Peyer's patch (tissue), 4 donors: ENCODE data around the gene PAM. TPM values are rescaled to one million over a fixed set of nuclear protein-coding genes. Genes with fewer than 3 reads are reported as not detected.

Source experiments
- DNase-seq, 3 donors: peaks; one replicate each; pipeline ENCODE4 v3.0.0-alpha.2; 2017 to 2019
- H3K27ac ChIP-seq, 4 donors: fragments of 200-600 bp; sonication (generic); one replicate each; pipeline ENCODE4 v1.5.1; 2016 to 2019
- H3K27me3 ChIP-seq, 2 donors: fragments of 200-600 bp; sonication (generic); one replicate each; pipeline ENCODE4 v1.5.1; 2019
- H3K36me3 ChIP-seq, 3 donors: fragments of 200-600 bp; sonication (generic); one replicate each; pipeline ENCODE4 v1.5.1; 2016 to 2019
- H3K4me1 ChIP-seq, 4 donors: fragments of 200-600 bp; sonication (generic); one replicate each; pipeline ENCODE4 v1.5.1; 2016 to 2019
- H3K4me3 ChIP-seq, 4 donors: fragments of 200-600 bp; sonication (generic); 1 replicate in 3 of 4; 2 replicates in 1 of 4; pipeline ENCODE4 v1.5.1; 2016 to 2019; ENCODE audit warnings: mild to moderate bottlenecking in 1 of 4
- H3K9me3 ChIP-seq, 4 donors: fragments of 200-600 bp; sonication (generic); one replicate each; pipeline ENCODE4 v1.5.1; 2016 to 2019; ENCODE audit warnings: mild to moderate bottlenecking in 1 of 4
- CTCF ChIP-seq, 6 experiments: fragments of 450-650 bp in 4 of 6; fragments of 200-600 bp in 2 of 6; sonication (generic) in 1 of 6; IDR thresholded peaks; one replicate each; pipeline ENCODE4 v1.5.1; 2017 to 2019; ENCODE audit warnings: antibody characterized with exemption in 6 of 6, mild to moderate bottlenecking in 3 of 6, moderate library complexity in 1 of 6
- POLR2A ChIP-seq, 2 donors: fragments of 450-650 bp; IDR thresholded peaks; one replicate each; pipeline ENCODE4 v1.5.1; 2017; ENCODE audit warnings: antibody characterized with exemption in 2 of 2, mild to moderate bottlenecking in 2 of 2, moderate library complexity in 2 of 2
- total RNA-seq, 4 donors: library from RNA; depleted of rRNA; stranded (reverse); fragments of >200 nt; gene quantifications; one replicate each; pipeline ENCODE4 v1.1.0, GENCODE V29; 2016

PAM gene
- total RNA-seq, 4 donors from 2014 or later: 58.6 to 130 (median 109) TPM

DNA sequence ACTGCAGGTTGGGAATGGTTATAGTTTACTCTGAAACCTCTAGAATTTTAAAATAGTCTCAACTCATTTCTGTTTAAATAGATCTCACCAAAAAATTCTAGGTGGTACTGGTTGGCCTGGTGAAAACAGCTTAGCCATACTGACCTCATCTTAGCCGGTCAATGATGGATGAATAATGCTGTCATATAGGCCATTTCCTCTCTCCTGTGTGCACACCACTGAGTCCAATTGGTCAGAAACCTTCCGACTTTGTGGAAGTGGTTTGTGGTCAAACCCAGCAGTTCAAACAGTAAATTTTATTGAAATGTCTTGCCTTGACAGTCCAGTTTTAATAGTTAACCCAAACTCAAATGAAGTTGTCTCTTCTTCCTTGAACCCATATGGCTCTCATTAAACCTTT is 266.2 kb downstream of the PAM start:
- Histone ChIP-seq H3K36me3 (no peaks in the 10 kb centered on the region), H3K27me3 (no peaks in the 10 kb centered on the region), H3K9me3 (no peaks in the 10 kb centered on the region), H3K27ac (no peak overlapping the region), H3K4me1 (no peaks in the 10 kb centered on the region), H3K4me3 (no peak overlapping the region)
- TF ChIP-seq POLR2A (IDR thresholded peaks at IDR 0.05): no peak
- TF ChIP-seq CTCF (IDR thresholded peaks at IDR 0.05): no peak
- DNase-seq: no peak

GRCh38 chr5:103027267-103027666 is 272.2 kb downstream of the PAM start:
- TF ChIP-seq CTCF (IDR thresholded peaks at IDR 0.05): no peak
- no peak for TF ChIP-seq POLR2A (IDR thresholded peaks at IDR 0.05)
- H3K4me1 ChIP-seq: no peaks in the 10 kb centered on the region
- H3K4me3 ChIP-seq: no peak overlapping the region
- H3K27ac ChIP-seq: no peak overlapping the region
- no peaks in the 10 kb centered on the region for H3K36me3 ChIP-seq
- no peaks in the 10 kb centered on the region for H3K9me3 ChIP-seq
- no peak for DNase-seq
- H3K27me3 ChIP-seq: no peaks in the 10 kb centered on the region

DNA sequence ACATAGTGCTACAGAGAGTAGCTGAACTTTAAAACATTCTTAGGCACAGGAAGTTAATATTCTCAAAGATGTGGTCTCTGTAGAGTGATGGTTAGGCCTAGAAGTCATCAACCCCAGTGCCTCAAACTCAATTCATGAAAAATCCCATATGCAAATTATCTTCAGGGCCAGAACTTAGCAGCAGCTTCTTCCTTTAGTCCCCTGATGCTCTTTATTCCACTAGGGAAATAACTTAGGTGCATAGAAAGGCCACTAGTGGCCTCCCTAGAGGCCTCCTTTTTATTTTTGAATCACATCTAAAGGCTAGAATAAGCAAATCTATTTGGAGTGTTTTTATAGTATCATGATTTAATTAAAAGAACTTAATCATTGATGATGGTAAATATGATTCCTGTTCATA is 276.5 kb downstream of the PAM start:
- TF ChIP-seq CTCF (IDR thresholded peaks at IDR 0.05) (no peak), POLR2A (IDR thresholded peaks at IDR 0.05) (no peak)
- no peak overlapping the region for H3K27ac ChIP-seq
- H3K36me3 ChIP-seq: no peaks in the 10 kb centered on the region
- no peaks in the 10 kb centered on the region for H3K4me1 ChIP-seq
- no peak overlapping the region for H3K4me3 ChIP-seq
- no peaks in the 10 kb centered on the region for H3K27me3 ChIP-seq
- no peak for DNase-seq
- H3K9me3 ChIP-seq: no peaks in the 10 kb centered on the region

GRCh38 chr5:103033696-103034095 is 278.6 kb downstream of the PAM start:
- no peaks in the 10 kb centered on the region for H3K27me3 ChIP-seq
- TF ChIP-seq CTCF (IDR thresholded peaks at IDR 0.05): no peak
- TF ChIP-seq POLR2A (IDR thresholded peaks at IDR 0.05): no peak
- no peaks in the 10 kb centered on the region for H3K36me3 ChIP-seq
- no peak overlapping the region for H3K4me3 ChIP-seq
- DNase-seq: no peak
- H3K27ac ChIP-seq: no peak overlapping the region
- no peaks in the 10 kb centered on the region for H3K4me1 ChIP-seq
- no peaks in the 10 kb centered on the region for H3K9me3 ChIP-seq

GRCh38 chr5:103034662-103035392 is 279.7 kb downstream of the PAM start:
- H3K27me3 ChIP-seq: no peaks in the 10 kb centered on the region
- no peak overlapping the region for H3K4me3 ChIP-seq
- H3K9me3 ChIP-seq: no peaks in the 10 kb centered on the region
- H3K27ac ChIP-seq: no peak overlapping the region
- H3K36me3 ChIP-seq: no peaks in the 10 kb centered on the region
- TF ChIP-seq CTCF (IDR thresholded peaks at IDR 0.05) (no peak), POLR2A (IDR thresholded peaks at IDR 0.05) (no peak)
- no peak for DNase-seq
- H3K4me1 ChIP-seq: no peaks in the 10 kb centered on the region

- no peaks in the 10 kb centered on the region for H3K27me3 ChIP-seq
- DNase-seq: no peak
- no peaks in the 10 kb centered on the region for H3K36me3 ChIP-seq
- no peak for TF ChIP-seq CTCF (IDR thresholded peaks at IDR 0.05)
- no peak for TF ChIP-seq POLR2A (IDR thresholded peaks at IDR 0.05)
- H3K4me1 ChIP-seq: no peaks in the 10 kb centered on the region
- no peak overlapping the region for H3K4me3 ChIP-seq
- no peak overlapping the region for H3K27ac ChIP-seq
- H3K9me3 ChIP-seq: no peaks in the 10 kb centered on the region
Observed at GRCh38 chr5:103035701-103036100, 280.6 kb downstream of the PAM start.
